Caco-2 (cell line): ENCODE data around the gene F3. TPM values are rescaled to one million over a fixed set of nuclear protein-coding genes. Genes with fewer than 3 reads are reported as not detected.
A peak's percentile ranks its signal among the peaks of the same experiment; 100 is the strongest.

ENCODE experiments used
- BruUV-seq: library from RNA; stranded (reverse); fragments of 400-500 nt; replicated peaks from 2 replicates; lab custom pipeline; 2021; lab: Mats Ljungman, UMichigan
- CTCF ChIA-PET: fragments of 300-600 bp; sonication (Branson Sonifier 250); formaldehyde crosslinking; loops from one replicate; lab custom pipeline; 2022; ENCODE audit warnings: antibody characterized with exemption; lab: Charles Lee
- POLR2A ChIA-PET: fragments of 300-600 bp; sonication (Branson Sonifier 250); formaldehyde crosslinking; loops from one replicate; lab custom pipeline; 2022; ENCODE audit warnings: antibody characterized with exemption; lab: Charles Lee
- DNase-seq, 2 experiments: peaks; one replicate each; pipeline versions ENCODE4 v3.0.0 to v3.0.0-alpha.2; 2020 to 2022
- H3K27me3 ChIP-seq: replicated peaks from 2 replicates; pipeline ENCODE4 v1.6.0; 2011; ENCODE audit warnings: low read length; ENCODE audit not compliant: control insufficient read depth, insufficient read depth
- H3K36me3 ChIP-seq: 2 replicates; pipeline ENCODE4 v1.5.1; 2011; ENCODE audit warnings: low read length; ENCODE audit not compliant: control insufficient read depth, insufficient read depth
- H3K4me1 ChIP-seq: fragments of 250-450 bp; sonication (Bioruptor Pico); 2 replicates; pipeline ENCODE4 v1.5.1; 2020; ENCODE audit warnings: mild to moderate bottlenecking
- H3K4me3 ChIP-seq: 2 replicates; pipeline ENCODE4 v1.5.1; 2011; ENCODE audit warnings: low read depth, mild to moderate bottlenecking, control low read depth, low read length
- H3K9me3 ChIP-seq: fragments of 250-450 bp; sonication (Bioruptor Pico); 2 replicates; pipeline ENCODE4 v1.5.1; 2020; ENCODE audit warnings: mild to moderate bottlenecking, moderate library complexity
- H3K27ac Mint-ChIP-seq: one replicate; pipeline ENCODE4 v1.8.0; 2022; ENCODE audit warnings: mixed read lengths; ENCODE audit not compliant: unreplicated experiment
- H3K27me3 Mint-ChIP-seq: one replicate; pipeline ENCODE4 v1.8.0; 2022; ENCODE audit warnings: mixed read lengths; ENCODE audit not compliant: insufficient read depth, unreplicated experiment
- H3K36me3 Mint-ChIP-seq: one replicate; pipeline ENCODE4 v1.8.0; 2022; ENCODE audit warnings: mild to moderate bottlenecking, mixed read lengths; ENCODE audit not compliant: insufficient read depth, unreplicated experiment
- H3K4me1 Mint-ChIP-seq: one replicate; pipeline ENCODE4 v1.8.0; 2022; ENCODE audit warnings: low read depth, mixed read lengths; ENCODE audit not compliant: unreplicated experiment
- H3K4me3 Mint-ChIP-seq: one replicate; pipeline ENCODE4 v1.8.0; 2022; ENCODE audit warnings: mild to moderate bottlenecking, moderate library complexity, mixed read lengths; ENCODE audit not compliant: unreplicated experiment
- H3K9me3 Mint-ChIP-seq: one replicate; pipeline ENCODE4 v1.8.0; 2022; ENCODE audit warnings: mixed read lengths; ENCODE audit not compliant: unreplicated experiment
- intact Hi-C: fragments of 100-400 bp; cut with micrococcal nuclease; formaldehyde crosslinking; loops from one replicate; pipeline ENCODE4 v1.10.0; 2022; ENCODE audit not compliant: unreplicated experiment
- total RNA-seq: library from RNA; stranded (reverse); gene quantifications from 2 replicates; pipeline ENCODE4 v1.2.3, GENCODE V29; 2022
- TF ChIP-seq, protein P1 (sequence below), 2 experiments: fragments of 200-600 bp in 1 of 2; IDR thresholded peaks; 1 replicate in 1 of 2; 2 replicates in 1 of 2; pipeline versions ENCODE4 v1.5.1 to v1.8.0; 2011 to 2022; ENCODE audit warnings: antibody characterized with exemption in 1 of 2, control low read depth in 1 of 2, inconsistent platforms in 1 of 2, low read depth in 1 of 2, low read length in 1 of 2, mild to moderate bottlenecking in 1 of 2, moderate library complexity in 1 of 2; ENCODE audit not compliant: insufficient read depth in 1 of 2, severe bottlenecking in 1 of 2, unreplicated experiment in 1 of 2

Gene F3
- total RNA-seq, 1 experiment from 2014 or later: 28.5 TPM

GRCh38 chr1:94531664-94532063, 9.9 kb downstream of the F3 start:
- intact Hi-C loops: no loop called here
- Histone ChIP-seq H3K4me3 (no peak overlapping the region), H3K36me3 (peaks cover 2% of the 10 kb centered on the region; the same call in 1 of the 2 replicates), H3K4me1 (peaks cover 29% of the 10 kb centered on the region), H3K27me3 (no peaks in the 10 kb centered on the region), H3K9me3 (no peaks in the 10 kb centered on the region)
- POLR2A ChIA-PET: no interaction called here
- no peak for DNase-seq
- TF ChIP-seq, protein P1, sequence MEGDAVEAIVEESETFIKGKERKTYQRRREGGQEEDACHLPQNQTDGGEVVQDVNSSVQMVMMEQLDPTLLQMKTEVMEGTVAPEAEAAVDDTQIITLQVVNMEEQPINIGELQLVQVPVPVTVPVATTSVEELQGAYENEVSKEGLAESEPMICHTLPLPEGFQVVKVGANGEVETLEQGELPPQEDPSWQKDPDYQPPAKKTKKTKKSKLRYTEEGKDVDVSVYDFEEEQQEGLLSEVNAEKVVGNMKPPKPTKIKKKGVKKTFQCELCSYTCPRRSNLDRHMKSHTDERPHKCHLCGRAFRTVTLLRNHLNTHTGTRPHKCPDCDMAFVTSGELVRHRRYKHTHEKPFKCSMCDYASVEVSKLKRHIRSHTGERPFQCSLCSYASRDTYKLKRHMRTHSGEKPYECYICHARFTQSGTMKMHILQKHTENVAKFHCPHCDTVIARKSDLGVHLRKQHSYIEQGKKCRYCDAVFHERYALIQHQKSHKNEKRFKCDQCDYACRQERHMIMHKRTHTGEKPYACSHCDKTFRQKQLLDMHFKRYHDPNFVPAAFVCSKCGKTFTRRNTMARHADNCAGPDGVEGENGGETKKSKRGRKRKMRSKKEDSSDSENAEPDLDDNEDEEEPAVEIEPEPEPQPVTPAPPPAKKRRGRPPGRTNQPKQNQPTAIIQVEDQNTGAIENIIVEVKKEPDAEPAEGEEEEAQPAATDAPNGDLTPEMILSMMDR (IDR thresholded peaks at IDR 0.05; ENCODE audit: insufficient read depth in 1 of 2, low read depth in 1 of 2, low read length in 1 of 2, severe bottlenecking in 1 of 2, unreplicated experiment in 1 of 2): no peak
- Mint-ChIP-seq H3K4me1 (peaks cover 24% of the 10 kb centered on the region), H3K9me3 (no peaks in the 10 kb centered on the region), H3K27me3 (no peaks in the 10 kb centered on the region), H3K27ac (no peak overlapping the region), H3K36me3 (peaks cover 78% of the 10 kb centered on the region), H3K4me3 (no peak overlapping the region)
- no TSS peak for BruUV-seq
- CTCF ChIA-PET: no interaction called here

DNA sequence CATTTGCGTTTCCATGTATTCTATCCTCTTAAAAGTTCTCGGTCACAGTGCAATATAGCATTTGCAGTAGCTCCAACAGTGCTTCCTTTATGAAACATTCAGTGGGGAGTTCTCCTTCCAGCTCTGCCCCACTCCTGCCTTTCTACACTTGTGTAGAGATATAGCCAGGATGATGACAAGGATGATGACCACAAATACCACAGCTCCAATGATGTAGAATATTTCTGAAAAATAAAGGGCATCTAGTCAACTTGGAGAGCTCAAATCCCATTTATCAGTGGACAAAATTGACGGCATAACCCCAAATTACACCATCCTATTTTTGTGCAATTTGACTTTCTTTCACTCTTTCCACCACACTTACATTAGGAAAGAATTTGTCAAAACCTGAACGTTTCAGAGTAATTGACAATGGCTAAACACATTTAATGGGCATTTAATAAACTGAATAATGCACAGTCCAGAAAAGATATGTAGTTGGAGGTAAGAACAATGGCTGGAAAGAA, 11.1 kb downstream of the F3 start:
- no peak for DNase-seq
- CTCF ChIA-PET: no interaction called here
- no peaks in the 10 kb centered on the region for H3K27me3 Mint-ChIP-seq
- peaks cover 76% of the 10 kb centered on the region for H3K36me3 Mint-ChIP-seq
- no peak overlapping the region for H3K27ac Mint-ChIP-seq
- Histone ChIP-seq H3K27me3 (no peaks in the 10 kb centered on the region), H3K4me1 (peaks cover 31% of the 10 kb centered on the region), H3K4me3 (no peak overlapping the region), H3K9me3 (no peaks in the 10 kb centered on the region), H3K36me3 (peaks cover 2% of the 10 kb centered on the region; the same call in 1 of the 2 replicates)
- POLR2A ChIA-PET: no interaction called here
- no peaks in the 10 kb centered on the region for H3K9me3 Mint-ChIP-seq
- BruUV-seq: no TSS peak
- H3K4me1 Mint-ChIP-seq: peaks cover 34% of the 10 kb centered on the region
- no peak overlapping the region for H3K4me3 Mint-ChIP-seq
- intact Hi-C loops: no loop called here
- TF ChIP-seq, protein P1 (IDR thresholded peaks at IDR 0.05; ENCODE audit: insufficient read depth in 1 of 2, low read depth in 1 of 2, low read length in 1 of 2, severe bottlenecking in 1 of 2, unreplicated experiment in 1 of 2): no peak

- no peaks in the 10 kb centered on the region for H3K27me3 Mint-ChIP-seq
- CTCF ChIA-PET: interaction anchor here (0.6 kb wide), 1 partner anchor 846 kb away, joined by 3 read pairs; no protein-coding TSS in a partner anchor
- H3K36me3 Mint-ChIP-seq: peaks cover 76% of the 10 kb centered on the region
- no peaks in the 10 kb centered on the region for H3K9me3 Mint-ChIP-seq
- no peak overlapping the region for H3K27ac Mint-ChIP-seq
- H3K4me1 Mint-ChIP-seq: peaks cover 45% of the 10 kb centered on the region
- Histone ChIP-seq H3K4me3 (no peak overlapping the region), H3K27me3 (no peaks in the 10 kb centered on the region), H3K4me1 (peaks cover 36% of the 10 kb centered on the region), H3K9me3 (no peaks in the 10 kb centered on the region), H3K36me3 (peaks cover 2% of the 10 kb centered on the region; the same call in 1 of the 2 replicates)
- POLR2A ChIA-PET: no interaction called here
- TF ChIP-seq, protein P1 (IDR thresholded peaks at IDR 0.05; ENCODE audit: insufficient read depth in 1 of 2, low read depth in 1 of 2, low read length in 1 of 2, severe bottlenecking in 1 of 2, unreplicated experiment in 1 of 2): no peak
- no peak for DNase-seq
- intact Hi-C loops: loop anchor here (5.0 kb wide), 1 partner anchor 513 kb away; no protein-coding TSS in a partner anchor
- TSS peak; percentile 16 for BruUV-seq
- H3K4me3 Mint-ChIP-seq: no peak overlapping the region
Measured at GRCh38 chr1:94529416-94529815, 12.1 kb downstream of the F3 start.
